Stimulated activated CD8-positive, alpha-beta memory T cell treated with anti-CD3 and anti-CD28 coated beads, Interleukin-12 subunit alpha, Interleukin-12 subunit beta, amount 100 ng/mL, for 4 hours (primary cell): ENCODE measurements around the gene TRIM15.
"Not testable (repeated sequence)": the region's sequence is repeated elsewhere in the genome, so short reads cannot be mapped to it uniquely, and the experiment has no call there.

Source experiments
- DNase-seq: peaks from one replicate; pipeline ENCODE4 v3.0.0-alpha.2; 2020; ENCODE audit warnings: low read depth

The TRIM15 gene

GRCh38 chr6:30163090-30163917 lies at the start of gene TRIM15:
TRIM15 (plus strand) TSS chr6:30163546; CDS start chr6:30163685, 139 bp downstream.
- no peak for DNase-seq

- no peak for DNase-seq
Measured at GRCh38 chr6:30113841-30114240, 49.5 kb upstream of the TRIM15 start.

- DNase-seq = no peak
Measured at GRCh38 chr6:30116724-30117123, 46.6 kb upstream of the TRIM15 start.

- not testable (repeated sequence) for DNase-seq
Measured at GRCh38 chr6:30118691-30119090, 44.7 kb upstream of the TRIM15 start.

GRCh38 chr6:30121446-30122366 lies 41.6 kb upstream of the TRIM15 start:
- no peak for DNase-seq

- DNase-seq = no peak
Measured at GRCh38 chr6:30122515-30122914, 40.8 kb upstream of the TRIM15 start.

GRCh38 chr6:30127238-30128093 lies 35.9 kb upstream of the TRIM15 start:
- DNase-seq = no peak

- no peak for DNase-seq
Measured at GRCh38 chr6:30129265-30130178, 33.8 kb upstream of the TRIM15 start.

GRCh38 chr6:30130179-30130679 lies 33.1 kb upstream of the TRIM15 start:
- DNase-seq = no peak

- DNase-seq = peak; percentile 15
Measured at GRCh38 chr6:30130887-30131862, 32.2 kb upstream of the TRIM15 start.

GRCh38 chr6:30131947-30132497 lies 31.3 kb upstream of the TRIM15 start:
- DNase-seq = no peak

- DNase-seq = no peak
Measured at GRCh38 chr6:30135147-30135546, 28.2 kb upstream of the TRIM15 start.

GRCh38 chr6:30135757-30136156 lies 27.6 kb upstream of the TRIM15 start, which contains the start of gene TRIM40:
TRIM40 (plus strand) TSS chr6:30136140; CDS start chr6:30137037, 897 bp downstream.
- DNase-seq = no peak

- no peak for DNase-seq
Measured at GRCh38 chr6:30136570-30137286, 26.6 kb upstream of the TRIM15 start.

- not testable (repeated sequence) for DNase-seq
Measured at GRCh38 chr6:30140240-30140639, 23.1 kb upstream of the TRIM15 start.

- no peak for DNase-seq
Measured at GRCh38 chr6:30142665-30143064, 20.7 kb upstream of the TRIM15 start.

- DNase-seq = no peak
Measured at GRCh38 chr6:30143780-30144179, 19.6 kb upstream of the TRIM15 start.

- DNase-seq = no peak
Measured at GRCh38 chr6:30144811-30145210, 18.5 kb upstream of the TRIM15 start.
